Measurements from ENCODE around the gene EN2. TPM values are rescaled to one million over a fixed set of nuclear protein-coding genes. Genes with fewer than 3 reads are reported as not detected.

EN2 gene
- total RNA-seq, 2 donors from 2014 or later, result not detected

DNA sequence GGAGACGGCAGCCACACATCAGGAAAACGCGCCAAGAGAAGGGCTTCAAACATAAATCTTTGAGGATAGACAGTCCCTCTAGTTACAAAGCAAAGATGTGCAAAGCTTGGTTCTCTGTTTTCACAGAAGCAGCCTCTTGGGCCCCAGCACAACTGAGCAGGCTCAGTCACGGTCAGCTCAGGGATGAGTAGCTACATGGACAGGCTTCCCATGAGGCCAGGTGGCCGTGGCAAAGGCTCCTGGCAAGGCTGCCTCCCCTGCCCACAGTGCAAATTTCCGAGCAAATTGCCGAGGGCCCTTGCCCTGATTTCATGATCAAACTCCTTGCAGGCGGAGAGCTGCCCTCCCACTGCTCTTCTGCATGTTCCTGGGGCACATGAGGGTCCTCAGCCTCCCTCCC lies 37.8 kb upstream of the EN2 start:
- Mint-ChIP-seq H3K9me3 (no peaks in the 10 kb centered on the region), H3K36me3 (ENCODE audit: insufficient read depth in 2 of 2) (no peaks in the 10 kb centered on the region), H3K4me1 (ENCODE audit: low read depth) (no peaks in the 10 kb centered on the region), H3K27ac (no peak overlapping the region), H3K4me3 (no peak overlapping the region), H3K27me3 (ENCODE audit: low read depth) (peaks cover 8% of the 10 kb centered on the region)
- ATAC-seq (replicated peaks in 1 of 2) (no peak), DNase-seq (no peak)

DNA sequence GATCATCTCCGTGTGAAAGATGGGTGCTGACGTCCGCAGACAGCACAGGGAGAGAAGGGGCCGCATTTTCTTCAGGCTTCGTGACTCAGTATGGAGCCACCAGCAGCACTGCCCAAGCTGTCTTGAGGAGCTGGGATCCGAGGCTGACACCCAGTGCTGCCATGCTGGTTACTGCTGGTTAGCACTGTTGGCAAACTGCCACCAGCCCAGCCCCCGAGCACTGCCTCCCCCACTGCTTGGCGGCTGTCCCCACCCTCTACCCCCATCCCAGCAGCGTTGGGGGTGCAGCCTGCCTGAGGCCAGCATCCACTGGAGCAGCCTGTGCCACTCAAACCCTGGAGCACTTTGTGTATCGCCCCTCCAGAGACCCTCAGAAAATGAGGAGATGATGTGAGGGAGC lies 35.8 kb upstream of the EN2 start:
- DNase-seq (no peak), ATAC-seq (replicated peaks in 1 of 2) (no peak)
- Mint-ChIP-seq H3K27ac (no peak overlapping the region), H3K27me3 (ENCODE audit: low read depth) (peaks cover 8% of the 10 kb centered on the region), H3K9me3 (no peaks in the 10 kb centered on the region), H3K4me3 (no peak overlapping the region), H3K36me3 (ENCODE audit: insufficient read depth in 2 of 2) (no peaks in the 10 kb centered on the region), H3K4me1 (ENCODE audit: low read depth) (no peaks in the 10 kb centered on the region)

DNA sequence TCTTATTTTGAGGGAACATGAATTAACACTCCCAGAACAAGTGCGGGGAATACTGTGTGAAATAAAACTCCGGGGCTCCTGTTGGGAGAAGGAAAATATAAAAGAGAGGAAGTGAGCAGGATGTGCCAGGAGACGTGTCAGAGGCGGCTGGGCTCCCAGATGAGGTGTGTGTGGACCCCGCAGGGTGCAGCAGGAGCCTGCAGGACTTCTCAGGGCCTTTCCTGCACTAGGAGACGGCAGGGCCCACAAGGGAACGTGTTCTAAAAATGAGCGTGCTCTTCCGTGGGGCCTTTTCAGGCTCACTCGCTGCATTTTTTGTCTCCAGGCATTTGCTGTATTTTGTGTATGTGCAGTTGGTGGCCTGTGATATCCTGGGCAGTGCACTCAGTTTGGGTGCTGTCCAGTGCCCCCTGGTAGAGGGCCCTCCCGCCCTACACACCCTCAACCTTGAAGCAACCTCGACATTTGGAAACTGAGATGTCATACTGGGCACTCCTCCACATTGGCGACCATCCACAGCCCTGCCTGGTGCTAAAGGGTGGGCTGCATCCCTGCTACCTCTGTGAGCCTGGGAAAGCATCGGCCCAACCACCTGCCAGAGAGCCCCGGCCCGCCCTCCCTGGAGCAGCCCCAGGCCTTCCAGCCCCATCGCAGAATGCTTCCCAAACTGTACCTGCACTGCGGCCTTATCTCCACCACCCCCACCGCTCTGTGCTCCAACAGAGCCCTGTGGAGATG lies 35.2 kb upstream of the EN2 start:
- H3K36me3 Mint-ChIP-seq (ENCODE audit: insufficient read depth in 2 of 2), result no peaks in the 10 kb centered on the region
- H3K4me1 Mint-ChIP-seq (ENCODE audit: low read depth), result no peaks in the 10 kb centered on the region
- no peaks in the 10 kb centered on the region for H3K9me3 Mint-ChIP-seq
- H3K4me3 Mint-ChIP-seq, result no peak overlapping the region
- peaks cover 10% of the 10 kb centered on the region for H3K27me3 Mint-ChIP-seq (ENCODE audit: low read depth)
- no peak for DNase-seq
- no peak for ATAC-seq (replicated peaks in 1 of 2)
- H3K27ac Mint-ChIP-seq, result no peak overlapping the region

DNA sequence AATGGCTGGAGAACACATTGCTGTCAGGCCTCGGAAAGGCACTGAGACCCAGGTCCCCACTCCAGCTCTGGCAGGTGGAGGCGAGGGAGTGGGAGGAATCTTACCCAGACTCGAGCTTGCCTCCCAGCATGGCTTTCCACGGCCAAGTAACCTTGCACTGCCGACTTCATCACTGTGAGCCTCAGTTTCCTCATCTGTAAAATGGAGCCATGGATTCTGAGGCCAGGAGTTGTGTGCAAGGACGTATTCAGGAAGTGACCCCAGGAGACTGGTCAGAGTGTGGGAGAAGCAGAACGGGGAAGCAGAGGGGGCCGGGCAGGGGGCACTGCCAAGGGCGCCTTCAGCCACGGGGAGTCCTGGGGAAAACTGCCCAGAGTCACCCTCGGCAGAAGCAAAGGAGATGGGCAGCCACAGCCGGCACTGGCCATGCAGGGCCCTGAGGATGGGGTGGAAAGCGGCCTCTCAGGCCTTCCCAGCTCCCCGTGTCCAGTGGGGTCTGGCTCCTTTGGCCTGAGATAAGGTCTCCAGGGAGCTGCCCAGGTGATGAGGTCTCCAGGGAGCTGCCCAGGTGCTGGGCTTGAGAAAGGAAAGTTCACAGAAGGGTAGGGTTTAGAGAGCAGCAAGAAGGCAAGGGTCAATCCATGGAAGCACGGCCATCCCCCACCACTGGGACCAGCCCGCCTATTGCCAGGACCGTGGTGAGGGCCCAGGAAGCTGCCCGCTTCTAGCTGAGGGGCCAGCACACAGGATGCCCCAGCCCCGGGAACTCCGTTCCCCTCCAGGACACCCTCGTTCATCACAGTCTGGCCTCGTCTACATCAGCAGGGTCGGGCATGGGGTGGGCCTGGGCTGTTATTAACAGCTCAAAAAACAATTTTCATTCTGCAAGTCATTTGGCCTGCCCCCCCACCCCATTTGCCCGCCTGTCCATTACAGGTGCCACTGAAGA lies 34.3 kb upstream of the EN2 start:
- Mint-ChIP-seq H3K9me3 (no peaks in the 10 kb centered on the region), H3K4me3 (no peak overlapping the region), H3K27ac (no peak overlapping the region), H3K4me1 (ENCODE audit: low read depth) (no peaks in the 10 kb centered on the region), H3K27me3 (ENCODE audit: low read depth) (peaks cover 13% of the 10 kb centered on the region), H3K36me3 (ENCODE audit: insufficient read depth in 2 of 2) (no peaks in the 10 kb centered on the region)
- no peak for ATAC-seq (replicated peaks in 1 of 2)
- no peak for DNase-seq

DNA sequence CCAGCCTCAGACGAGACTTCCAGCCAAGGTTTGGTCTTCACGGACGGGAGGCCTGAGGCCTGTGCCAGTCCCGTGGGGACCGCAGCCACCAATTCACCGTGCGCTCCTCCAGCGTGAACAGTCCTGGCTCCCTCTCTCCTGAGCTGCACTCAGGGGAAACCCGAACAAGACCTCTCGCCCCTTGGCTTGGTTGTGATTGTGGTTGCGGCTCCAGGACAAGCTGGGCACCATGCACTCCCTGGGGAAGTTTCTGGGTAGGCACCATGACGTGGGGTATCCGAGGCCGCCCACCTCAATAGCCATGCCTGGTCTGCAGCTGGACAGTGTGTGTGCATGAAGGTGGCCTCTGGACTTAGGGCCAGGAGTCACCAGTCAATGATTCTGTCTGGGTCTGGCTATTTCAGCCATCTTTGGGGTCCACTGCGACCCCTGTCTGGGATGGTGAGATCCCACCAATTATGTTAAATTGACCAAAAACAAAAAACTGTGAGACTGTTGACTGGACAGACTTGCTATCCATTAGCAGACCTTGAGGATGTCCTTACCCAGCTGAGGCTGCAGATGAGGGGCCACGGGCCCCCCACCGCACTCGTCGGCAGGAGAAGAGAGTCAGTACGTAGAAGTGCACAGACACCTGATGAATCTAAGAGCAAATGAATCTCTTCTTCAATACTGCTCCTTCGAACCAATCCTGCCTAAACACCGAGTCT lies 33.5 kb upstream of the EN2 start:
- no peak for ATAC-seq (replicated peaks in 1 of 2)
- no peaks in the 10 kb centered on the region for H3K9me3 Mint-ChIP-seq
- no peaks in the 10 kb centered on the region for H3K36me3 Mint-ChIP-seq (ENCODE audit: insufficient read depth in 2 of 2)
- no peaks in the 10 kb centered on the region for H3K4me1 Mint-ChIP-seq (ENCODE audit: low read depth)
- no peak overlapping the region for H3K27ac Mint-ChIP-seq
- H3K27me3 Mint-ChIP-seq (ENCODE audit: low read depth), result peaks cover 8% of the 10 kb centered on the region
- H3K4me3 Mint-ChIP-seq, result no peak overlapping the region
- no peak for DNase-seq

DNA sequence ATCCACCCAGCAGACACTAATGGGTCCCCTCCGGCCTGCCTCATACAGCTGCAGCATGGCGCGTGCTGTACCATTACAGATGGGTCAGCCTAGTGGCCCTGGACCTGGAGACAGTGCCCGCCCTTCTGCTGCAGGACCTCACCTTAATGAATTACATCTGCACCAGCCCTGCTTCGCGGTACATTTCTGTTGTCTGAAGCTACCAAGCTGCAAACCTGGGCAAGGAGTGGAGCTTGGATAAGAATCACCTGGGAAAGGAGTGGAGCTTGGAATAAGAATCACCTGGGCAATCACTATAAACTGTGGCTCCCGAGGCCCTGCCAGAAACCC lies 33.0 kb upstream of the EN2 start:
- H3K4me3 Mint-ChIP-seq, result no peak overlapping the region
- DNase-seq (no peak), ATAC-seq (replicated peaks in 1 of 2) (no peak)
- H3K9me3 Mint-ChIP-seq, result no peaks in the 10 kb centered on the region
- H3K36me3 Mint-ChIP-seq (ENCODE audit: insufficient read depth in 2 of 2), result no peaks in the 10 kb centered on the region
- H3K27ac Mint-ChIP-seq, result no peak overlapping the region
- H3K4me1 Mint-ChIP-seq (ENCODE audit: low read depth), result no peaks in the 10 kb centered on the region
- H3K27me3 Mint-ChIP-seq (ENCODE audit: low read depth), result peaks cover 14% of the 10 kb centered on the region

DNA sequence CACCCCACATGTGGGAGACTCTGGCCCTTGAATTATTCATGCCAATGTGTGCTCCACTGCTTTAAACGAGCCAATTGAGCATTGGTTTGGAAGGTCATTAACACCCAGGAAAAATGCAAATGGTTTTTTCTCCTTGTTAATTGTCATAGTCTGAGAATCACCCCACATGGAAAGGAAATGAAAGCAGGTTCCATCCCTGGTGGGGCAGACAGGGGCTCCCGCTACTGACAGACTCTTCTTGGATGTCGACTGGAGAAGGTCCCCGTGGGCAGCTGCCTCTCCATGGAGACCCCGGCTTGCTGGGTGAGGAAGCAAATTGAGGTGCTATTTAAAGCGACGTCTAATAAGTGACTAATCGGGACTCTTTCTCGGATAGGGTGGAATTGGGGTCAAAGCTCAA lies 32.0 kb upstream of the EN2 start:
- no peak overlapping the region for H3K4me3 Mint-ChIP-seq
- no peak overlapping the region for H3K27ac Mint-ChIP-seq
- H3K4me1 Mint-ChIP-seq (ENCODE audit: low read depth), result no peaks in the 10 kb centered on the region
- H3K27me3 Mint-ChIP-seq (ENCODE audit: low read depth), result peaks cover 22% of the 10 kb centered on the region
- H3K36me3 Mint-ChIP-seq (ENCODE audit: insufficient read depth in 2 of 2), result no peaks in the 10 kb centered on the region
- ATAC-seq (replicated peaks in 1 of 2), result no peak
- no peak for DNase-seq
- H3K9me3 Mint-ChIP-seq, result no peaks in the 10 kb centered on the region

DNA sequence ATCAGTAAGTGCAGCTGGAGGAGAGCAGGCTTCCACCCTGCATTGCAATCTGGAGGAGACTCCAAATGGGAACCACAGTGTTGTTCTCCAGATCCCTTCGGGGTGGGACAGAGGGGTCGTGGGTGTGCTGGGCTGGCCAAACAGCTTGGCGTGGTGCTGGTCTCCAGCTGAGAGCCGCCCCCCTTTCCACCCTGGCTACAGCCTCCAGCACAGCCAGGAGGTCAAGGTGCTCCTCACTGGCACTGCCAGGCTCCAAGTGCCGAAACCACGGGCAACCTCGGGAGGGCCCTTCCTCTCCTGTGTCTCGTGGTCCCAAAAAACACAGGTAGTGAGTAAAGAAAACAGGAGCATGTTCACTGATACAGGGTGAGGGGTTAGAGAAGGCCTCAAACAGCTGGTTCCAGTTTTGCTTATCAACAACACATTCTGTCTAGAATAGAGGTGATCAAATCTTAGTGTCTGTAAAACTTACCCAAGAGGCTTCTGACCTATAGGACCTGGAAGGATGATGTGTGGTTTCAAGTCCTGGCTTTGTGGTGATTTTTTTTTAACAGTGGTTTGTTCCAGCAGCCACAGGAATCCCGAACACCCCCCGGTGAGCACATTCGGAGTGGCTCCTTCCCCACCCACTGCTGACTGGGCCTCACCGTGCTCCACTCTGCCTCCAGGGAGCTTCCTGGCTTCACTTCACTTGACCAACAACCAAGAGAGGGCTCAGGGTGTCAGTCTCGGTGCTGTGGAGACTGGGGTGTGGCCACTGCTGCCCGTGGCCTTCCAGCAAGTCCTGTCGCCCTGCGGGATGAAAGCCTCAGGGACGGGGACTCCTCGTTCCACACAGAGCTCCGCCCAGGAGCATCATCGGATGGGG lies 31.2 kb upstream of the EN2 start:
- Mint-ChIP-seq H3K9me3 (no peaks in the 10 kb centered on the region), H3K4me3 (no peak overlapping the region), H3K36me3 (ENCODE audit: insufficient read depth in 2 of 2) (no peaks in the 10 kb centered on the region), H3K27me3 (ENCODE audit: low read depth) (peaks cover 27% of the 10 kb centered on the region), H3K4me1 (ENCODE audit: low read depth) (no peaks in the 10 kb centered on the region), H3K27ac (no peak overlapping the region)
- no peak for ATAC-seq (replicated peaks in 1 of 2)
- DNase-seq, result no peak

DNA sequence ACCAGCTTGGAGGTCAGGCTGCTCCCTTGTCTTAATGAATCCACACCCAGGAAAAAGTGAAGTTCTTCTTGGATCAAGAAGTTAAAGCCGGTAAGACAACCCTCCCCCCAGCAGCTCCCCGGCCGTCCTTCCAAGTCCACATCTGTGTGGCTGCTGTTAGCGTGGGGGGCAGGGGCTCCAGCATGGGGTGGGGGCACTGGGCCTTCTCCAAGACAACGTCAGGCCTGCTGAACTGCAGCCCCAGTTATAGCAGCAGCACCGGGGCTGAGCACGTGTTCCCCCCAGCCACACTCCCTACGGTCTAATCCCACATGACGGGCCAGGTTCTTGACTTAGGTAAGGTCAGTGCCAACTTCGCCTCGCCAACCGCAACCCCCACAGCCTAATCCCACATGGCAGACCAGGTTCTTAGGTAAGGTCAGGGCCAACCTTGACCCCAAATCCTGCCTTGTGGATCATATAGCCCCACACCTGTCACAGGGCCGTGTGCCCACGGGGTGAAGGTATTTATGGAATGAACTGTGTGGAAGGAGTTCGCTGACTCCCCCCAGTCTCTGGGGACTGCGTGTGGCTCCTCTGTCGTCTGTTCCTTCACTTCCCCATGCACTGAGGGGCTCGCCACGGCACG lies 30.4 kb upstream of the EN2 start:
- peaks cover 33% of the 10 kb centered on the region for H3K27me3 Mint-ChIP-seq (ENCODE audit: low read depth)
- DNase-seq (no peak), ATAC-seq (replicated peaks in 1 of 2) (no peak)
- H3K9me3 Mint-ChIP-seq, result no peaks in the 10 kb centered on the region
- no peak overlapping the region for H3K27ac Mint-ChIP-seq
- H3K36me3 Mint-ChIP-seq (ENCODE audit: insufficient read depth in 2 of 2), result no peaks in the 10 kb centered on the region
- no peak overlapping the region for H3K4me3 Mint-ChIP-seq
- H3K4me1 Mint-ChIP-seq (ENCODE audit: low read depth), result no peaks in the 10 kb centered on the region

DNA sequence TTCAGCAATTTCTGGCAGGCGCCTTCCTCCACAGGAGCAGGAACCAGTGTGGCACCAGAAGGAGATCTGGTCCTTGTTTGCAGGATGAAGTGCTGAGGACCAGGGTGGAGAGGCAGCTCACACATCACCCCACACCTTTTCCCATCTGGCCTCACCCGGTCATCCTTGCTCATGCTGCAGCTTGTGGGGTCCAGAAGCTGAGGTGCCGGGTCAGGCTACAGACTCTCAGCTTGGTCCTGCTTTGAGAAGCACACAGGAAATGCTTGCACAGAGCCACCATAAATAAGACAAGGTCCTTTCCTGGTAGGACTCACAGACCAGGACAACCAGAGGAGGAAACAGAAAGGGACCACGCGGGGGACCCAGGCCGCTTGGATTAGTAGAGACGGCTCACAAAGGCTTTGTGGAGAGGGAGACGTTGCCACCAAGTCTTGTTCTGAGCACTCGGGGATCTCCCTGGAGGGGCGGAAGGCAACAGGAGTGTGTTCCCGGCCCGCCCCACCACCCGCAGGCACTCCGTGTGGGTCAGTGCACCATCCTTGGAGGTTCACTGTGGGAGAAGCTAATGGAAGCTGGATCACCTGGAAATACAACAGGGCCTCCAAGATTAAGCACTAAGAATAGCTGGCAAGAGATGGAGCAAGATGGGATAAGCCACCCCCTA lies 29.6 kb upstream of the EN2 start:
- no peak for ATAC-seq (replicated peaks in 1 of 2)
- no peak for DNase-seq
- Mint-ChIP-seq H3K4me1 (ENCODE audit: low read depth) (no peaks in the 10 kb centered on the region), H3K36me3 (ENCODE audit: insufficient read depth in 2 of 2) (no peaks in the 10 kb centered on the region), H3K27ac (no peak overlapping the region), H3K9me3 (no peaks in the 10 kb centered on the region), H3K27me3 (ENCODE audit: low read depth) (peaks cover 33% of the 10 kb centered on the region), H3K4me3 (no peak overlapping the region)

DNA sequence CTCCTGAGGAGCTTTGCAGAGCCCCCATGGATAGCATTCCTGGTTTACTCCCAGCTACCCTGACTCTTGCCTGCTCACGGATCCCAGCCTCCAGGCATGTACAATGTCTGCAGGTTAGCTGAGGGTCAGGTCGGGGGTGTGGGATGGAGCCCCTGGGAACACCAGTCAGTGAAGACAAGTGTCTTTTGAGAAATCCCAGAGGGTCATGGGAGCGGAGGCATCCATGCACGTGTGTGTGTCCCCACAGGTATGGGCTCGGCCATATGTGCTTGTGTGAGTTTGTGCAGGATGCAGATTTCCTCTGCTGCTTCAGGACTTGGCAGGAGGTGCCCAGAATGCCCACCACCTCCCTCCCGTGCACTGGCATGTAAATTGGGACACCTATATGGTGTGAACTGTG lies 28.3 kb upstream of the EN2 start:
- ATAC-seq (replicated peaks in 1 of 2), result no peak
- Mint-ChIP-seq H3K4me1 (ENCODE audit: low read depth) (no peaks in the 10 kb centered on the region), H3K9me3 (no peaks in the 10 kb centered on the region), H3K27me3 (ENCODE audit: low read depth) (peaks cover 33% of the 10 kb centered on the region), H3K4me3 (no peak overlapping the region), H3K27ac (no peak overlapping the region), H3K36me3 (ENCODE audit: insufficient read depth in 2 of 2) (no peaks in the 10 kb centered on the region)
- no peak for DNase-seq

DNA sequence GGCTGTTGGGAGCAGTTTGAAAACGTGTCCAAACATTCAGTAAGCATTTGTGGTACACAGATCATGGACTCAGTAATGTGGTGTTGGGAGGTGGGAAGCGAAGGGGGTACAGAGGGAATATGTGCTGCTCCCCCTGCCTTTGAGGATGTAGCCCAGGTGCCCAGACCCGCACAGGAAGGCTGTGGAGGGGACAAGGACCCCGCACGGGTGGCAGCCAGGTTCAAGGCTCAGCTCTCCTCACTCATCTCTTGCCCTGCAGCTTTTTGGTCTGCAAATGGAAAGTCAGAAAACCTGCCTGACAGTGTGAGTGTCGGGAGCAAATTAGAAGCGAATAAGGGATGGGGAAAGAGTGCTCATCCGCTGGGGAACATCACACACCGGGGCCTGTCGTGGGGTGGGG lies 27.3 kb upstream of the EN2 start:
- ATAC-seq (replicated peaks in 1 of 2), result no peak
- Mint-ChIP-seq H3K27me3 (ENCODE audit: low read depth) (peaks cover 33% of the 10 kb centered on the region), H3K9me3 (no peaks in the 10 kb centered on the region), H3K27ac (no peak overlapping the region), H3K36me3 (ENCODE audit: insufficient read depth in 2 of 2) (no peaks in the 10 kb centered on the region), H3K4me1 (ENCODE audit: low read depth) (no peaks in the 10 kb centered on the region), H3K4me3 (no peak overlapping the region)
- no peak for DNase-seq

All from activated T-cell treated with anti-CD3 and anti-CD28 coated beads, Interleukin-2, amount 50 U/mL, for 72 hours (primary cell).